AG09319 (cell line): ENCODE measurements around the gene RIBC2.
"Not testable (repeated sequence)": the region's sequence is repeated elsewhere in the genome, so short reads cannot be mapped to it uniquely, and the experiment has no call there.

Experiments
- DNase-seq: peaks from one replicate; pipeline ENCODE4 v3.0.0-alpha.2; 2010; ENCODE audit warnings: low read depth; ENCODE audit errors: extremely low read depth
- CTCF ChIP-seq: IDR thresholded peaks from 2 replicates; pipeline ENCODE4 v1.5.1; 2011; ENCODE audit warnings: low read depth, mild to moderate bottlenecking, inconsistent platforms, low read length, moderate library complexity

Gene RIBC2

GRCh38 chr22:45413368-45414211, at the start of gene RIBC2, which contains the start of gene SMC1B:
TSS of gene RIBC2 (plus strand) at chr22:45413693. CDS start at chr22:45413887, 194 bp downstream.
TSS of gene SMC1B (minus strand) at chr22:45413599. CDS start at chr22:45413567, 32 bp downstream.
- TF ChIP-seq CTCF, result no peak

GRCh38 chr22:45366713-45367112, 46.8 kb upstream of the RIBC2 start:
- no peak for DNase-seq
- TF ChIP-seq CTCF, result no peak

More at GRCh38 chr22:45413368-45414211, at the start of gene RIBC2, which contains the start of gene SMC1B:
- peak; percentile 25 for DNase-seq

- not testable (repeated sequence) for DNase-seq
Observed at GRCh38 chr22:45373592-45373991, 39.9 kb upstream of the RIBC2 start.

- no peak for TF ChIP-seq CTCF
- DNase-seq, result no peak
Observed at GRCh38 chr22:45376009-45376408, 37.5 kb upstream of the RIBC2 start.

GRCh38 chr22:45376703-45377102, 36.8 kb upstream of the RIBC2 start:
- TF ChIP-seq CTCF, result no peak
- no peak for DNase-seq

GRCh38 chr22:45381348-45381747, 32.1 kb upstream of the RIBC2 start:
- TF ChIP-seq CTCF, result no peak
- DNase-seq, result no peak

- no peak for TF ChIP-seq CTCF
- DNase-seq, result no peak
Observed at GRCh38 chr22:45389546-45389945, 23.9 kb upstream of the RIBC2 start.

- no peak for TF ChIP-seq CTCF
- no peak for DNase-seq
Observed at GRCh38 chr22:45397806-45398205, 15.7 kb upstream of the RIBC2 start.
